Hepatocyte (in vitro differentiated cells): Measurements from ENCODE around the gene PRCC. TPM values are rescaled to one million over a fixed set of nuclear protein-coding genes. Genes with fewer than 3 reads are reported as not detected.

ENCODE experiments used
- DNase-seq: peaks from one replicate; pipeline ENCODE4 v3.0.0-alpha.2; 2016; ENCODE audit warnings: low spot score
- H2AFZ ChIP-seq: fragments of 200-600 bp; sonication (generic); 2 replicates; pipeline ENCODE4 v1.6.0; 2016; ENCODE audit warnings: antibody characterized with exemption, mild to moderate bottlenecking
- H3K27ac ChIP-seq: fragments of 200-600 bp; sonication (generic); 2 replicates; pipeline ENCODE4 v1.5.1; 2016; ENCODE audit warnings: mild to moderate bottlenecking
- H3K27me3 ChIP-seq: fragments of 200-600 bp; sonication (generic); 2 replicates; pipeline ENCODE4 v1.6.1; 2016
- H3K36me3 ChIP-seq: fragments of 200-600 bp; sonication (generic); replicated peaks from 2 replicates; pipeline ENCODE4 v1.5.1; 2016; ENCODE audit warnings: low read depth; ENCODE audit not compliant: insufficient read depth
- H3K4me1 ChIP-seq: fragments of 200-600 bp; sonication (generic); 2 replicates; pipeline ENCODE4 v1.5.1; 2016; ENCODE audit warnings: mild to moderate bottlenecking, moderate library complexity; ENCODE audit not compliant: insufficient read depth
- H3K4me2 ChIP-seq: fragments of 200-600 bp; sonication (generic); 2 replicates; pipeline ENCODE4 v1.6.0; 2016
- H3K4me3 ChIP-seq: fragments of 200-600 bp; sonication (generic); 2 replicates; pipeline ENCODE4 v1.5.1; 2016; ENCODE audit warnings: mild to moderate bottlenecking
- H3K79me2 ChIP-seq: fragments of 200-600 bp; sonication (generic); 2 replicates; pipeline ENCODE4 v1.6.0; 2017; ENCODE audit warnings: mild to moderate bottlenecking
- H3K9me2 ChIP-seq: fragments of 200-600 bp; sonication (generic); replicated peaks from 2 replicates; pipeline ENCODE4 v1.6.0; 2017; ENCODE audit warnings: mild to moderate bottlenecking; ENCODE audit not compliant: insufficient read depth
- H3K9me3 ChIP-seq: fragments of 200-600 bp; sonication (generic); 2 replicates; pipeline ENCODE4 v1.5.1; 2016; ENCODE audit warnings: low read depth, mild to moderate bottlenecking
- H4K20me1 ChIP-seq: fragments of 200-600 bp; sonication (generic); 2 replicates; pipeline ENCODE4 v1.6.0; 2016; ENCODE audit warnings: mild to moderate bottlenecking; ENCODE audit not compliant: insufficient read depth, poor library complexity, severe bottlenecking
- EZH2 ChIP-seq: fragments of 200-600 bp; sonication (generic); IDR thresholded peaks from 2 replicates; pipeline ENCODE4 v1.6.1; 2016; ENCODE audit warnings: antibody characterized with exemption, mild to moderate bottlenecking, borderline replicate concordance
- EZH2phosphoT487 ChIP-seq: fragments of 200-600 bp; sonication (generic); IDR thresholded peaks from one replicate; pipeline ENCODE4 v1.6.1; 2018; ENCODE audit warnings: antibody characterized with exemption, mild to moderate bottlenecking, low read depth, moderate library complexity; ENCODE audit not compliant: unreplicated experiment, severe bottlenecking
- WGBS: methylation state at CpG from one replicate; pipeline ENCODE4 v1.1.6; 2016; ENCODE audit warnings: low lambda C conversion rate; ENCODE audit errors: missing lambda C conversion rate; 5-methylcytosine and 5-hydroxymethylcytosine counted together
- polyA plus RNA-seq: library from polyadenylated mRNA; unstranded; fragments of >200 nt; fragmentation: Nextera tagmentation; extraction: Ambion mirVana; gene quantifications from 2 replicates; pipeline ENCODE4 v1.2.1, GENCODE V29; 2016
- total RNA-seq: library from RNA; depleted of rRNA; stranded (reverse); fragments of >200 nt; gene quantifications from 2 replicates; pipeline ENCODE4 v1.2.3, GENCODE V29; 2014
- TF ChIP-seq, protein P1 (sequence below): fragments of 200-600 bp; sonication (generic); IDR thresholded peaks from 2 replicates; pipeline ENCODE4 v1.5.1; 2016; ENCODE audit warnings: antibody characterized with exemption, mild to moderate bottlenecking; ENCODE audit not compliant: poor library complexity

The PRCC gene
- total and polyA plus RNA-seq, 2 experiments from 2014 or later, result 35.9 to 108 TPM

GRCh38 chr1:156804026-156804425, 36.7 kb downstream of the PRCC start:
- Histone ChIP-seq H3K4me3 (no peak overlapping the region), H4K20me1 (no peaks in the 10 kb centered on the region), H3K79me2 (no peaks in the 10 kb centered on the region), H2AFZ (no peak overlapping the region), H3K9me3 (no peaks in the 10 kb centered on the region), H3K4me2 (no peak overlapping the region), H3K4me1 (peaks cover 12% of the 10 kb centered on the region), H3K36me3 (no peaks in the 10 kb centered on the region), H3K27ac (no peak overlapping the region), H3K9me2 (no peaks in the 10 kb centered on the region), H3K27me3 (no peaks in the 10 kb centered on the region)
- WGBS, result 63% methylated on average over 3 of the region's 3 CpGs
- DNase-seq, result no peak
- TF ChIP-seq, protein P1, sequence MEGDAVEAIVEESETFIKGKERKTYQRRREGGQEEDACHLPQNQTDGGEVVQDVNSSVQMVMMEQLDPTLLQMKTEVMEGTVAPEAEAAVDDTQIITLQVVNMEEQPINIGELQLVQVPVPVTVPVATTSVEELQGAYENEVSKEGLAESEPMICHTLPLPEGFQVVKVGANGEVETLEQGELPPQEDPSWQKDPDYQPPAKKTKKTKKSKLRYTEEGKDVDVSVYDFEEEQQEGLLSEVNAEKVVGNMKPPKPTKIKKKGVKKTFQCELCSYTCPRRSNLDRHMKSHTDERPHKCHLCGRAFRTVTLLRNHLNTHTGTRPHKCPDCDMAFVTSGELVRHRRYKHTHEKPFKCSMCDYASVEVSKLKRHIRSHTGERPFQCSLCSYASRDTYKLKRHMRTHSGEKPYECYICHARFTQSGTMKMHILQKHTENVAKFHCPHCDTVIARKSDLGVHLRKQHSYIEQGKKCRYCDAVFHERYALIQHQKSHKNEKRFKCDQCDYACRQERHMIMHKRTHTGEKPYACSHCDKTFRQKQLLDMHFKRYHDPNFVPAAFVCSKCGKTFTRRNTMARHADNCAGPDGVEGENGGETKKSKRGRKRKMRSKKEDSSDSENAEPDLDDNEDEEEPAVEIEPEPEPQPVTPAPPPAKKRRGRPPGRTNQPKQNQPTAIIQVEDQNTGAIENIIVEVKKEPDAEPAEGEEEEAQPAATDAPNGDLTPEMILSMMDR, result no peak
- TF ChIP-seq EZH2, result no peak
- TF ChIP-seq EZH2phosphoT487, result no peak

DNA sequence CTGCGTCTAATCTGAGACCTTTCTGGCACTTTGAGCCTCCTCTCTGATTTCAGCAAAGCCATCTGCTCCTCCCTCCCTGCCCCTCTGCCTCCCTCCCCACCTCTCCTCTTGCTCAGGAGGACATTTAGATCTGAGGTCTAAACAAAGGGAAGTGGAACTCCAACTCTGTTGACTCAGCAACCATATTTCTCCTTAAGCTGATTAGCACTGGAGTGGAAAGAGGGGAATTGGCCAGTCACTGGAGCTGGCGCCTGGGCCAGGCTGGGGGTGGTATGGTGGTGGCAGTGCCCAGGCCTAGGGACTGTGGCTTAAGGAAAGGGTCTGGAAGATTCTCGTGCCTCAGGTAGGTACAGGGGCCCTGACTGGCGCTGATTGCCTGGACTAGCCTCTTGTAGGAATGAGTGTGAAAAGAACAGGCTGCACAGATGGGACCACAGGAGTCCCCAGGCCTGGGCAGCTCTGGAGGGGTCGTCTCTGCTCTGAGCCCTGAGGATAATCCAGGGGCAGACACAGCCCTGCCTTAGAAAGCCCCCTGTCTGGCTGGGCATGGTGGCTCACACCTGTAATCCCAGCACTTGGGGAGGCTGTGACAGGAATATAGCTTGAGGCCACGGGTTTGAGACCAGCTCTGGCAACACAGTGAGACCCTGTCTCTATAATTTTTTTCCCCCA, 37.4 kb downstream of the PRCC start:
- no peaks in the 10 kb centered on the region for H3K27me3 ChIP-seq
- DNase-seq, result no peak
- no peak overlapping the region for H3K4me3 ChIP-seq
- H3K36me3 ChIP-seq, result no peaks in the 10 kb centered on the region
- H3K9me3 ChIP-seq, result no peaks in the 10 kb centered on the region
- H3K27ac ChIP-seq, result no peak overlapping the region
- 68% methylated on average over 6 of the region's 6 CpGs for WGBS
- no peak overlapping the region for H2AFZ ChIP-seq
- no peaks in the 10 kb centered on the region for H3K79me2 ChIP-seq
- no peaks in the 10 kb centered on the region for H3K9me2 ChIP-seq
- no peak overlapping the region for H3K4me2 ChIP-seq
- H3K4me1 ChIP-seq, result peaks cover 12% of the 10 kb centered on the region
- no peak for TF ChIP-seq EZH2
- TF ChIP-seq, protein P1, result no peak
- no peak for TF ChIP-seq EZH2phosphoT487
- H4K20me1 ChIP-seq, result no peaks in the 10 kb centered on the region

- Histone ChIP-seq H3K4me3 (no peak overlapping the region), H2AFZ (no peak overlapping the region), H3K9me3 (no peaks in the 10 kb centered on the region), H3K4me2 (no peak overlapping the region), H4K20me1 (no peaks in the 10 kb centered on the region), H3K27ac (peak overlapping the region; percentile 37), H3K79me2 (no peaks in the 10 kb centered on the region), H3K27me3 (no peaks in the 10 kb centered on the region), H3K4me1 (peaks cover 12% of the 10 kb centered on the region), H3K9me2 (no peaks in the 10 kb centered on the region), H3K36me3 (no peaks in the 10 kb centered on the region)
- TF ChIP-seq, protein P1, result no peak
- no peak for TF ChIP-seq EZH2
- no peak for TF ChIP-seq EZH2phosphoT487
- DNase-seq, result peak; percentile 63
- WGBS, result 81% methylated on average over 3 of the region's 3 CpGs
These were observed 38.6 kb downstream of the PRCC start for GRCh38 chr1:156805766-156806511.
